Omental fat pad (tissue), 4 donors: ENCODE measurements around the gene TEC. TPM values are rescaled to one million over a fixed set of nuclear protein-coding genes. Genes with fewer than 3 reads are reported as not detected.
A peak's percentile ranks its signal among the peaks of the same experiment; 100 is the strongest.

ENCODE experiments used
- ATAC-seq: fragments of 150-250 bp; one replicate; pipeline ENCODE4 v1.9.1; 2016; ENCODE audit warnings: mild to moderate bottlenecking, moderate library complexity; ENCODE audit not compliant: low FRiP score
- DNase-seq: peaks from one replicate; pipeline ENCODE4 v3.0.0-alpha.2; 2019; ENCODE audit warnings: low spot score
- CTCF ChIP-seq, 3 donors: fragments of 450-650 bp; IDR thresholded peaks; one replicate each; pipeline ENCODE4 v1.5.1; 2016 to 2017; ENCODE audit warnings: antibody characterized with exemption in 3 of 3, mild to moderate bottlenecking in 3 of 3, moderate library complexity in 2 of 3
- total RNA-seq, 4 donors: library from RNA; depleted of rRNA; stranded (reverse); fragments of >200 nt; gene quantifications; one replicate each; pipeline ENCODE4 v1.1.0, GENCODE V29; 2016

TEC gene
- total RNA-seq, 4 donors from 2014 or later, result 2.6 to 4.8 (median 3.9) TPM

GRCh38 chr4:48255072-48255958 is 14.3 kb downstream of the TEC start:
- ATAC-seq, result no peak
- DNase-seq, result no peak
- no peak for TF ChIP-seq CTCF (IDR thresholded peaks at IDR 0.05)

- DNase-seq, result no peak
- TF ChIP-seq CTCF (IDR thresholded peaks at IDR 0.05), result no peak
- peak; percentile 42 for ATAC-seq
Measured at GRCh38 chr4:48254381-48255071, 15.1 kb downstream of the TEC start.

- ATAC-seq, result no peak
- DNase-seq, result no peak
- TF ChIP-seq CTCF (IDR thresholded peaks at IDR 0.05), result no peak
Measured at GRCh38 chr4:48252313-48252712, 17.3 kb downstream of the TEC start.

GRCh38 chr4:48250980-48251379 is 18.7 kb downstream of the TEC start:
- no peak for TF ChIP-seq CTCF (IDR thresholded peaks at IDR 0.05)
- no peak for DNase-seq
- no peak for ATAC-seq

- ATAC-seq (no peak), DNase-seq (no peak)
- TF ChIP-seq CTCF (IDR thresholded peaks at IDR 0.05), result no peak
Measured at GRCh38 chr4:48250343-48250742, 19.3 kb downstream of the TEC start.

GRCh38 chr4:48249378-48249777 is 20.3 kb downstream of the TEC start:
- no peak for ATAC-seq
- no peak for TF ChIP-seq CTCF (IDR thresholded peaks at IDR 0.05)

More at GRCh38 chr4:48249378-48249777, 20.3 kb downstream of the TEC start:
- DNase-seq, result no peak
